GM19238 (cell line): ENCODE data around the gene CCN6.
"Not testable (repeated sequence)": the region's sequence is repeated elsewhere in the genome, so short reads cannot be mapped to it uniquely, and the experiment has no call there.

ENCODE experiments used
- DNase-seq: peaks from one replicate; pipeline ENCODE4 v3.0.0; 2011; ENCODE audit warnings: low spot score; ENCODE audit not compliant: insufficient read length

CCN6 gene

DNA sequence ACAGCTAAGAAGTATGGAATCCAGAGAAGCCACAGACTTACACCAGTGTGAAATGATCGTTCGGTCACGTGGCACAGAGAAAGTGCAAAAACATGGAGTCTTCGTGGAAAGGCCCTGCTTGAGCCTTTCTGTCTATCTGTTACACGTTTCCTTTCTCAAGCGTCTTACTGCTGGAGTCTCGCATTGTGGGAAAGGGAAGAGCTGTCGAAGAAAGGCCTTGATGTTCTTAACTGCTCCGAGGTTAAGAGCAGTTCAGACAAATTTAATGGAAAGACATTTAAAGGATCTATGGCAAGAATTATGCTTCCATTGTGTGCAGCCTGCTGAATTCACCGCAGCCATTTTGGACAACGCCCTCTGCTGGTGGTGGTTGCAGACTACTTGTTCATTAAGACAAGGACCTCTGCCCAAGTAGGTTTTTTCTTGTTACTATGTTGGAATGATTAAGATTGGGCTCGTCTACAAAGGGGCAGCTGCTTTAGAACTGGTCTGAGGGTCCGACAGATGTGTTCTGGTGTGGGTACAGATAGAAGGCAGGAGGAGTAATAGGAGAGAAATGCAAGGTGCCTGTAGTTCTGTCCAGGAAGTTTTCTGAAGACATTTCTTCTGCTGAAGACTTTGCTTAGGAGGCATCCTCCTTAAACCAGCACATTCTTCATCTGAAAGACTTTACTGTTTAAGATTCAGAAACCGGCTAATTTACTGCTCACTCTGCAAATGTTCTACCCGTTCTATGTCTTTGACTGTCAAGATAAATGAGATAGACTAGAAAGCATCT is 24.7 kb upstream of the CCN6 start:
- peak; percentile 17 for DNase-seq

DNA sequence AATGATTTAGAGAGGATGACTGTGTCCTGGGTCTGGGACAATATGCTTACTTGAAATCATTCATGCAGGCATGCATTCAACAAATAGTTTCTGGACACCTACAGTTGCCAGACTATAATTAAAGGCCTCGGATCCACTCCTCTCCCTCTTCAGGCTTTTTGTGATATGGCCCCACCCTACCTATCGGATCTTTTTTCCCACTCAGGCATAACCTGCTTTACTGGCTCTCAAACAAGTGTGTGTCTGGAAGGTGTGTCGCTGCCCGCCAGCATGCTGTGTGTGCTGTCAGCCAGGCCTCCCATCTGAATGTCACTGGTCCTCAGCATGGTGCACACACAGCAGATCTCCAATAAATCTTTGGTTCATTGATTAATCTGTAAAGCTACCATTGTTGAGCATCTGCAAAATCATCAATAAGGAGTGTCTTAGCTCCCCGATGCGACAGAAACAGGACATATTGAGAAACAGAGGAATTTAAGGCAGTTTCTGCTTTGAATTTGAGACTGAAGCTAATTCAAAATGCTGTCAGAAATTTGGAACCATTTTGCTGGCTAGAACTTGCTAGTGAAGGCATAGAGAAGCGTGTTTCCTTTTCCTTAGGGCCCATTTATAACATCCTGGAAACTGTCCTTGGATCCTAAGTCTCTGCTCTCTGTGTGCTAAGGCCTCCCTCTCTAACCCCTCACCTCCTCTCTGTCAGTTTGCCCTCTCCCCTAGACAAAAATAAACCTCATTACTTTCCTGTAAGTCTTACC is 23.5 kb upstream of the CCN6 start:
- DNase-seq: no peak

DNA sequence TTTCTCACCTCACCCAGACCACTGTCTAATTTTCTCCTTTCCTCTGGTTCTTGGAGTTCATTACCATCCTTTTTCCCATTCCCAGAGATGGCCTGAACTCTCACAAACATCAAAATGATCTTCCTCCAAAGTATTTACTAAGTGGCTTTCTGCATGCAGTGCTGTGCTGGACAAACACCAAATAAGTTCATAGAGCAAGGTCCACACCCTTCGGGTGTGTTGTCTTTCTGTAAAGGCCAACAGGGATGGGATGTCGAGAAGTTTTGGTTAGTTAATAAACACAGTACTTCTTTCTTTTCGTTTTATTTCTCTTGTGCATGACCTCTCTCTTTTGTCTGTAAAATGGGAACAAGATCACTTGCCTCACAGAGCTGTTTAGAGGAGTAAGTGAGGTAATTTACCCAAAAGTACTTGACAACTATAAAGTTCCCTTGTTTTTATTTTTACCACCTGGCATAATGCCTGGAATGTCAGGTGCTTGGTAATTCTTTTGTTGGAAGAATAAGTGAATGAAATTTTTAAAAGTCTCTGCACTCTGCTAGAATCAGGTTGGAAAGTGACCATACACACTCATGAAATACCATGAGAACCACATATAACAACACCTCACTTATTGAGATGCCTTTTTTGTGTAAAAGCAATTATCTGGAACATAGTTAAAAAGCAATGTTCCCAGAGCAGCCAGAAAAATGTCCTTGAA is 22.8 kb upstream of the CCN6 start:
- no peak for DNase-seq

DNA sequence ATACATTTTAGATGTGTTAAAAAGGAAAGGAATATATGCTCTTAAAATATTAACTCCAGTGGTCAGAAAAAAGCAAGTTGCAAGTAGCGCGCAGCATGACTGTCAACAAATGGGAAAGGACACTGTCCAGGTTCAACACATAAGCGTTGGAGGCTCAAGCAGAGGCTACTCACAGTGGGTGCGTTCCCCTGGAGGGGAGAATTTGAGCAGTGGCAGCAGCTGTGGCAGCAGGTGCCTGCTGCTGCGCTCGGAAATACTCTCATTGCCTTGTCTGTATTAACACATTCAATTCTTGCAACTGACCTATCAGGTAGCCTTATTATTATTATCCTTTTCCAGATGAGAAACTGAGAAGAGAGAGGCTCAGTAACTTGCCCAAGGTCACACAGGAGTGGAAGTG is 21.9 kb upstream of the CCN6 start:
- no peak for DNase-seq

DNA sequence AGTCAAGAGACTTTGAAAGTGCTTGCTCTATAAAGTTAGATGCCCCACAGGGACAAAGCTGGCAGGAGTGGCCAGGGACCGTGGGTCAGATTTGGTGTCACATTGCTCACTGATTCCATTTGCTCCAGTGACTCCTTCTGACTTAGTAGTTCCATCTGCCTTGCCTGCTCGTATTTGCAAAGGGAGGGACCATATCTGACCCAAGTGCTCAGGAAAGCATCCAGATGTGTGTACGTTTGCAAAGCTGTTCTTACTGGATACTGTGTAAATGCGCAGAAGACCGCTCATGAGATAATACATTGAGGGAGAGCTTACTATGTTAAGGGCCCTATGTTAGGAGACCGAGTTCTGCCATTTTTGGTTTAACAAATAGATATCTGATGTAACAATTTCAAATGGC is 21.2 kb upstream of the CCN6 start:
- no peak for DNase-seq

DNA sequence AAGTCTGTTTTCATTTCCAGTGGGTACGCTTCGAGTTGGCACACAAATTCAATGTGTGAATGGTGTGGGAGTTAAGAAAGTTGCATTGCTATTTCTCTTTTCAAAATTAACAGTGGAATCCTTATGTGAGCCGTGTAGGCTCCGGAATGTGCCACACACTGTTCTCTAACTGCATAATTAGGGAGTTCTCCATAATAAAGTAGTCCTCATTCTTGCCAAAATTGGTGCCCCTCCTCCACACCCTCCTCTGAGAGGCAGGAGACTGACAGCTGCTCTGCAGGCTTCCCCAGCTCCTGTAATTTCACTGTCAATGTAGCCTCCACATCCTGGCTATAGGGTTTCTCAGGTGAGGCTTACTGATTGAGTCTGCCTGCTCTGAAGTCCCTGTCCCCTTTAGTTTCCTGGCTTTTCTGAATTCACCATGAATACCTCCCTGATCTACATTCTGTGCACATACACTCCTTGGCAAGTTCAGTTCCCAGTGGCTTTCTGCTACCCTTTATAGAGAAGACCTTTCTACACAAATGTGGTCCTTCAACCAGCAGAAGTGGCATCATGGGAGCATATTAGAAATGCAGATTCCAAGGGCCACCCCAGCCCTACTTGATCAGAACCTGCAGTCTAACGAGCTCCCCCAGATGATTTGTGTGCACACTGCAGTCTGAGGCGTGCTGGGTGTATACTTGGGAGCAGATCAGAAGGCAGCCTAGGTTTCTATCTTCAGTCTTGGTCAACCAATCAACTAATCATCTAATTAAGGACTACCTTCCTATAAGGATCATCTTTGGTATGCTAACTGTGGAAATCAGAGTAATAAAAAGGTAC is 19.9 kb upstream of the CCN6 start:
- no peak for DNase-seq

DNA sequence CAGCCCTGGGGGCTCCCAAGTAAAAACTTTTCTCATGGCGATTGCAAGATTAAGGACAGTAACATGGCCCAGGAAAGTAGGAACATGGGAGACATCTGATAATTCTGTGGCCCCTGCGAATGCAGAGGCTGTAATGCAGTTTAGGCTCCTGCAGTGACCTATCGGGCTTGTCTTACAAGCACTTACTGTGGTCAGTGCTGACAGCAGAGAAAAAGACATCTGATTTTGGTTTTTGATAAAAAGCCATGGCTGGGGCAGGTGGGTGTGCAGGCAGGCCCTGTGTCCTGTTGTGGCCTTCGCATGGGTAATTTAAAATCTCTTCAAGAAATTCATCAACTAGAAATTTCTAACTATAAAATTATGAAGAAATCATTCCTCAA is 19.3 kb upstream of the CCN6 start:
- no peak for DNase-seq

DNA sequence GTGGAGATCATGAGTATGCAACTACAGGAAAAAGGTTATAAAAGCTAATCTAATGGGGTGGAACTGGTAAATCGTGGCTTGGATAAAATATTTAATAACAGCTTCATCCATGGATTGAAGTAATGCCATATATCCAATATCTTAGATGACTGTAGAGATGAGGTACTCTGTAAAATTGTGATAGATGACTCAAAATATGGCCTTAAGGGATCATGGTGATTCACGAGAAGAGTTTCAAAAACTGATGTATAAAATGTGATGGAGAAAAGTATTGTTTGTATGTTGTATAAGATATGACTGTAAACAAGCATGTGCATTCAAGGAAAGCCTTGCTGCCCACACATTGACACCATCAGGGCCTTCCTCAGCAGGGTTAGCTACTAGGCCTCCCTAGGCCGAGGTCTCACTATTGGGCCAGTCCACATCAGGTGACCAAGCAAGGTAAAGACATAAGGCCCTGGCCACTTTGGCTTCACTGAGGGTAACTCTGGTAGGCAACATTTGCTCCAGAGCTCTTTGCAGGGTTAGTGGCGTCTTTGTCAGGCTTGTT is 17.7 kb upstream of the CCN6 start:
- no peak for DNase-seq

DNA sequence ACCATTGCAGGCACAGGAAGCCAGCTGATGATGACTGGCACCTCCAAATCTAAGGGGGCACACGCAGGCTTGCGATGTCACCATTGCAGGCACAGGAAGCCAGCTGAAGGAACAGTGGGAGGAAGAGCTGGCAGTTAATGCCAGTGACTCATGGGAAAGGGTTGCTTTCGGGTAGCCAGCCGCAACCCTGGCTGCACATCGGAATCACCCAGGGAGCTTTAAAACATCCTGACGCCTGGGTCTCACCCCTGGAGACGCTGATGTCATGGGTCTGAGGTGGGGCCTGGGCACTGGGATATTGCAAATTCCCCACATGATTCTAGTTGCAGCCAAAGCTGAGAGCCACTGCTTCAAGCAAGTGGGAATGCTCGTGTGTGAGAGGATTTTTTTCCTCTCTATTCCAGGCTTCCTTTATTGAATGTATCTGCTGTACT is 16.1 kb upstream of the CCN6 start:
- DNase-seq: no peak

DNA sequence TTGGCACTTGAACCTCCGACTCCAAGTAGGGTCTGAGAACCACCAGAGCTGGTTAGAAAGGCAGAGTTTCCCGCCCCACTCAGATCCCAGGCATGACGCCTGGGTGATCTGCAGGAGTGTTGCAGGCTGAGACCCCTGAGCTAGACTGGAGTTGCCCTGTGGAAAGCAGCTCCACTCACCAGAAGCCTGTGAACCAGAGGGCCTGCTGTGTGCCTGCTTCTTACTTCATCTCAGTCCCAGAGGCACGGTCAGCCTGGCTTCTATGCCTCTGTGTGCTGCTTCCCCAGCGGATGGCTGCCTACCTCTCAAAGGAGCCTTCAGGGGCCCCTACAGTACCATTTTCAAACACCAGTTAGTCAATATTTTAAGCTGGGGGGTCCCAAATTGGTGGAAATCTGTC is 15.6 kb upstream of the CCN6 start:
- no peak for DNase-seq

DNA sequence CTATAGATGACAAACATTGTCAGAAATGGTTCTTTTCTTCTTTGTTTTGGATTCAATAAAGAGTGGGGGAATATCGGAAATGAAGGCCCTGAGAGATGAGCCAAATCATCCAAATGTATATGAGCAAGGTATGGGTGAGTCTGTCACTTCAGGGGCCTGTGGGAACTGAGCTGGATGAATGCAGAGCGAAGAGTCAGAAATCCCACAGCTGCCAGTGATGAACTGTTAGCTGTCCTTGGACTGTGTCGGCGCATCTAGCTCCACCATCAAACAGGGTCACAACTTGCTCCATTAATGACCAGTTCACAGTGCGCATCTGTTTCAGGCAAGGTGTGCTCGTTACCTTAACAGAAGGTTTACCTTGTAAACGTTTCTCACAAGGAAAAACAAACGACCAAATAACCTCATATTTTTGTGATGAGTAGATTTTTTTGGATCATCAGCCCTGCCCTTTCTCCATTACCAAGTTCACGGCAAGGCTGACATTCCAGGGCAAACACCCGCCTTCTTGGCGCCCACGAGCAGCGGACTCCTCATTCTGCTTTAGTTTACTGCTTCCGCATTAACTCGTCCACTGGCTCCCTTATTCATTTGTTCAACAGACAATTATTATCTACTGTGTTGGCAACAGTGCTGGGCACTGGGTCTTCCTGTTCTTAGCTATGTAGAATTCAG is 15.0 kb upstream of the CCN6 start:
- DNase-seq: no peak

DNA sequence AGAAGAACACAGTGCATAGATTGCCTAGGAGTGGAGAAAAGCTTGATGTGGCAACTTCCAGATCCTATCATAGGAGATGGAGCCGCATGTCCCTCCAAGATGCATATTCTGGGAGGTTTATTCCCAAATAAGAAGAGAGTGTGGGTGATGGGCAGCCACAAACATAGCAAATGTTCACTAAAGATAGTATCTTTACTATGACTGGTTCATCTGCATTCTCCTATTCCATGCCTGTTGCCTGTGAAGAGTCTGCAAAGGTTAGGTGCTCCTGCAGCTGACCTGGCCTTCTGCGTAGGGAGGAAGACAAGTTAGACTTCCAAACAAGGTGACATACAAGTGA is 14.5 kb upstream of the CCN6 start:
- no peak for DNase-seq

DNA sequence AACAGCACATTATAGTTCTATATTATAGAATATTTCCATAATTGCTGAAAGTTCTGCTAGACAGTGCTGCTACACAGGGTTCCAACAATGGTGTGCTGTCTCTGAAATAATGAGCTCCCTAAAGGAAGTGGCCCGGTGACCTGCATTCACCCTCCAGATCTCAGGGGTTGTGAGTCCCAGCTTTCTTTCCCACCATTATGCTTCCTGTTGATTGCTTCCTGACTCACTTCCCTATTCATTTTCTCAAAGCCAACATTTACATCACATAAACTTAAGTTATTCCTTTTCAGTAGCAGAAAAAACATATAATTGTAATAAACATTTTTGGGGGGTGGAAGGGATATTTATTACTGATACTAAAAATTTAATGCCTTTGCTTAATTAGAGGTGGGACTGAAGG is 12.9 kb upstream of the CCN6 start:
- no peak for DNase-seq

DNA sequence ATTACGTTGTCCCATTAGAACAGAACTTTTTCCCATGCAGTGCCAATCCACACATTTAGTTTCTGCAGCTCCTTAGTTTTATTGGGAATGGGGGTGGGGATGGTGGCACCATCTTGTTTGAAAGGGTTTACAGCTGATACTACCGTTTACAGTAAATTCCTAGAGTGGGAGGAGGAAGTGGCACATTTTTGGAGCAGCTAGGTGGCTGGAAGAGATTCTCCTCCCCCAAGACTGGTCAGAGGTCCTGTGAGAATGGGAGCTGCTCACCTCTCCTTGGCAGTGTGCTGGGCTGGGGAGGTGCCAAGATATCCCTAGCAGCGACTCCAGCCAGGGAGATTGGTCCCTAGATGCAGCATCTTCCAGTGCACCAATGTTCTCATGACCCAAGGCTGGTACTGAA is 12.4 kb upstream of the CCN6 start:
- DNase-seq: no peak

DNA sequence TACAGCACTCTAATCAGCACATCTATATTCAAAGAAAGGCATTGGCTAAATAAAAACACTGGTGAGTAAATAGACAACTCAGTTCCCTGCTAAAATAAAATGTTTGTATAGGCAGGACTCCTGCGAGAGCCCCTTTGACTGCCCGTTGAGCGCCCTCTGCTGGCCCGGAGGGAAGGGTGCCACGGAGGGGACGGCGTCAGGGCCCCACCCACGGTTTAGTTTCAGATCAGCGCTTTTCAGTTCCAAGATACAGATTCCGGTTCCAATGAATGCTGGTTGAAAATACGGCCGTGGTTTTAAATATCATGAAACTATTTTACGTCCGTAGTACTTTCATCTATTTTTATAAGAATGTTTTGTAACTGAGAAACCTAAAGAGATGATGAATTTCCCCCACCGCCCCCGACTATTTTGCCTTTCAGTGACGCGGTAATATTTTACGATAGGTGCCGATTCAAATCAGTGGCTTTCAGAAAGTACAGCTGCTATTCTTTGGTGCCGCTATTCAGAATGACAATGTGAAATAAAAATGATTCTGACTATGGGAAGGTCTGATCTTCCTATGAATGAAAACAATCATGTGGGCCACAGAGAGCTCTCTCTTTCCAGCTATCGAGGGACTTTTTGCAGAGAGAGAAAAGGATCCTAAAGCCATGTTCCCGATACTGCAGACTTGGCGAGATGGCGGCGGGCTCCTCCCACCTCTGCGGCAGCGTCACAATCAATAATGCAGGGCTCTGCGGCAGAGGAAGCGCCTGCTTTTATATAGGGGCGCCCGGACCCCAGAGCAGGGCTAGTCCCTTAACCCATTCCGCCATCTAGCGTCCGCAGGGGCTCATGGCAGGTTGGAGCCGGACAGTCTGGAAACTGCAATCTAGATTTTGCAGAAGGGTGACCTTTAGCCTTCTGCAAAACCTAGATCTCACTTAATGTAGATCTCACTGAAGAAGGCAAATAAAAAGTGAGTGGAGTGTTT is 10.6 kb upstream of the CCN6 start:
- peak; percentile 76 for DNase-seq

DNA sequence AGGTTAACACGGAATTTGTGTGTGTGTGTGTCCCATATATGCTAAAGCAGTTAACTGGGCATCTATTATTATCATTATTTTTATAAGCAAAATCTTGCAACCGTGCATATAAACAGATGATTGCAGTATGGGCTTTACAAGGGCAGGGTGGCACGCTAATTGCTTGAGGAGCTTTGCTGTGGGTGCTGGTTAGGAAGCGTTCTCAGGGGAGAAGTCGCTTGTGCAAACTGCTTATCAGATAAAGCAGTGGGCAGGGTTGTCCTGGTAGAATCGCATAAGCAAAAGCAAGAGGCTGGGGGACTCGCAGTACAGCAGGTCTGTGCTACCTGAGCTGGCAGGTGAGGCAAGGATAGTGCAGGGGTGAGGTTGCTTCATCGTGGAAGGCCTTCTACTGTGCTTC is 9.7 kb upstream of the CCN6 start:
- DNase-seq: no peak

DNA sequence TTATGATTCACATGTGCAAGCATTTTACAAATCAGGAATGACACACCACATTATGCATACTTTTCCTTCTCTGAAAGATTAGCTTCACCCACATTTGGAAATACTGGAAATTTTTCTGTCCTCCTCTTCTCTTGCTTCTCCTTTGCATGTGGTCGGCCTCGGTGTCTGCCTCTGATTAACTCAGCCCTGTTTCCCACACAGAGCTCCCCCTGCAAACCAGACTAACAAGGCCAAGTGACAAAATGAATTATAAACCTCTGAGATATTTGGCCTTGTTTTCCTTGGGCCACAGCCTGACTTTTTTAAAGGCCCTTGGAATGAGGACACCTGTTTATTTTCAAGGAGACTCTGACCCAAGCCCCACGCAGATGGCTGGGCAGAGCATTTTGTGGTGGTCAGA is 9.0 kb upstream of the CCN6 start:
- DNase-seq: no peak

DNA sequence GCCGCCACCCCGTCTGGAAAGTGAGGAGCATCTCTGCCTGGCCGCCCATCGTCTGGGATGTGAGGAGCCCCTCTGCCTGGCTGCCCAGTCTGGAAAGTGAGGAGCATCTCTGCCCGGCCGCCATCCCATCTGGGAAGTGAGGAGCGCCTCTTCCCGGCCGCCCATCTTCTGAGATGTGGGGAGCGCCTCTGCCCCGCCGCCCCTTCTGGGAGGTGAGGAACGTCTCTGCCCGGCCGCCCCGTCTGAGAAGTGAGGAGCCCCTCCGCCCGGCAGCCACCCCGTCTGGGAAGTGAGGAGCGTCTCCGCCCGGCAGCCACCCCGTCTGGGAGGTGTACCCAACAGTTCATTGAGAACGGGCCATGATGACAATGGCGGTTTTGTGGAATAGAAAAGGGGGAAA is 6.4 kb upstream of the CCN6 start:
- DNase-seq: not testable (repeated sequence)

DNA sequence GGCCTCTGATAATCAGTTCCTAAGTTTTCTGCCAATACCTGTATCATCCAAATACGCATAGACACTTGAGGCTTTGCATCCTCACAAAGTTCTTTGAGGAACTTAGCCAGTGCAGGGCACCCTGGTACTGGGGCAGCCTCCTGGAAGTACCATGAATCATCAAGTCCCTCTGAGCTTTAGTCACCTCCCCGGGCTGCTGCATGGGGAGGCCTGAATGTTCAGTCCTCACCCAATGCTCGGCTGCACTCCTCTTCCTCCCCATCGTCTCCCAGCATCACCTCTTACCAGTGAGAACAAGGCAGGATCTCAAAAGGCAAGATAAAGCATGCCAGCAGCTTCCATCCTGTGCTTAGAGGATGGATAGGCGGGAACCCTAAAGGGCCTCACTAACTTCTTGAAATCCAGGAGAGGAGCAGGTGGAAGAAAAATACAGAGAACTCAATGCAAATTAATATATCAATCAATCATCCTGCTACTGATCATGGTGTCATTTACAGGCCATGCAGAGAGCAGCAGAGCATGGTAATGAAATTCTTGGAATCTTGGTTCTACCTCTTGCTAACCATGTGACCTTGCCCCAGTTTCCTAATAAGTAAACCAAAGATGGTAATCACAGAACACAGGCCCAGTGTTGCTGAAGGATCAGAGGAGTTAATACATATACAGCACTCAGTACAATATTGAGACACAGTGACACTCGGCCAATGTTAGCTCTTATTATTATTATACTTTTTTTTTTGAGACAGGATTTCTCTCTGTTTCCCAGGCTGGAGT is 4.7 kb upstream of the CCN6 start:
- DNase-seq: no peak
